ENCODE data around the gene TM9SF2. TPM values are rescaled to one million over a fixed set of nuclear protein-coding genes. Genes with fewer than 3 reads are reported as not detected.
"Not testable (repeated sequence)": the region's sequence is repeated elsewhere in the genome, so short reads cannot be mapped to it uniquely, and the experiment has no call there.

The TM9SF2 gene
- total RNA-seq, 1 donor from 2014 or later, result 141 TPM

- DNase-seq (ENCODE audit: low spot score in 2 of 2); FAIRE-seq: not testable (repeated sequence)
Measured at GRCh38 chr13:99568901-99569300, 67.6 kb downstream of the TM9SF2 start.

GRCh38 chr13:99572131-99572530 is 70.9 kb downstream of the TM9SF2 start:
- no peak for FAIRE-seq
- DNase-seq (ENCODE audit: low spot score in 2 of 2), result no peak

GRCh38 chr13:99572921-99573320 is 71.6 kb downstream of the TM9SF2 start:
- no peak for FAIRE-seq
- no peak for DNase-seq (ENCODE audit: low spot score in 2 of 2)

- FAIRE-seq (no peak), DNase-seq (ENCODE audit: low spot score in 2 of 2) (no peak)
Measured at GRCh38 chr13:99575376-99576120, 74.3 kb downstream of the TM9SF2 start.

GRCh38 chr13:99577934-99578917 is 77.0 kb downstream of the TM9SF2 start:
- FAIRE-seq, result no peak
- DNase-seq (ENCODE audit: low spot score in 2 of 2), result no peak

GRCh38 chr13:99580500-99581268 is 79.4 kb downstream of the TM9SF2 start:
- FAIRE-seq (no peak), DNase-seq (ENCODE audit: low spot score in 2 of 2) (no peak)

- FAIRE-seq, result no peak
Measured at GRCh38 chr13:99582511-99582910, 81.2 kb downstream of the TM9SF2 start.

GRCh38 chr13:99585609-99586008 is 84.3 kb downstream of the TM9SF2 start:
- FAIRE-seq, result no peak

More at GRCh38 chr13:99582511-99582910, 81.2 kb downstream of the TM9SF2 start:
- DNase-seq (ENCODE audit: low spot score in 2 of 2), result no peak

GRCh38 chr13:99587021-99587420 is 85.7 kb downstream of the TM9SF2 start:
- no peak for DNase-seq (ENCODE audit: low spot score in 2 of 2)
- no peak for FAIRE-seq

More at GRCh38 chr13:99585609-99586008, 84.3 kb downstream of the TM9SF2 start:
- no peak for DNase-seq (ENCODE audit: low spot score in 2 of 2)

- no peak for FAIRE-seq
- no peak for DNase-seq (ENCODE audit: low spot score in 2 of 2)
Measured at GRCh38 chr13:99587893-99588606, 86.8 kb downstream of the TM9SF2 start.

GRCh38 chr13:99589575-99589974 is 88.3 kb downstream of the TM9SF2 start:
- DNase-seq (ENCODE audit: low spot score in 2 of 2) (no peak), FAIRE-seq (no peak)

- no peak for FAIRE-seq
- DNase-seq (ENCODE audit: low spot score in 2 of 2), result no peak
Measured at GRCh38 chr13:99590519-99591011, 89.3 kb downstream of the TM9SF2 start.

- FAIRE-seq (no peak), DNase-seq (ENCODE audit: low spot score in 2 of 2) (no peak)
Measured at GRCh38 chr13:99596180-99596579, 94.9 kb downstream of the TM9SF2 start.

GRCh38 chr13:99600318-99600717 is 99.0 kb downstream of the TM9SF2 start:
- FAIRE-seq (no peak), DNase-seq (ENCODE audit: low spot score in 2 of 2) (no peak)

GRCh38 chr13:99601535-99601934 is 100.3 kb downstream of the TM9SF2 start:
- DNase-seq (ENCODE audit: low spot score in 2 of 2) (no peak), FAIRE-seq (no peak)

GRCh38 chr13:99604636-99605035 is 103.4 kb downstream of the TM9SF2 start:
- no peak for FAIRE-seq
- DNase-seq (ENCODE audit: low spot score in 2 of 2), result no peak

- FAIRE-seq, result no peak
Measured at GRCh38 chr13:99605420-99606323, 104.4 kb downstream of the TM9SF2 start.

GRCh38 chr13:99606324-99607066 is 105.2 kb downstream of the TM9SF2 start, which contains the start of gene CLYBL:
Gene CLYBL (plus strand): TSS chr13:99606690.
- no peak for FAIRE-seq

More at GRCh38 chr13:99605420-99606323, 104.4 kb downstream of the TM9SF2 start:
- peak; percentile 38 to 39 for DNase-seq (ENCODE audit: low spot score in 2 of 2)

More at GRCh38 chr13:99606324-99607066, 105.2 kb downstream of the TM9SF2 start, which contains the start of gene CLYBL:
- peak; percentile 92 to 97 for DNase-seq (ENCODE audit: low spot score in 2 of 2)

Data from frontal cortex (tissue), 4 donors.